SK-MEL-5 (cell line): ENCODE measurements around the gene STX8. TPM values are rescaled to one million over a fixed set of nuclear protein-coding genes. Genes with fewer than 3 reads are reported as not detected.

Experiments
- DNase-seq: peaks from one replicate; pipeline ENCODE4 v3.0.0-alpha.2; 2016; ENCODE audit warnings: low read depth, low spot score
- in situ Hi-C: cut with HindIII; loops from 2 replicates; pipeline ENCODE4 v1.10.0; 2016; ENCODE audit warnings: low sequenced_read_pairs, high pct_unique_total_duplicates, low pct_unique_long_range_greater_than_20kb
- small RNA-seq, 2 experiments: library from RNA; depleted of rRNA; stranded (forward); fragments of <200 nt; gene quantifications; one replicate each; pipeline ENCODE3, GENCODE V24; 2014
- total RNA-seq: library from RNA; depleted of rRNA; stranded (reverse); fragments of >200 nt; shearing (Covaris generic); gene quantifications from 2 replicates; pipeline ENCODE4 v1.2.3, GENCODE V29; 2014; rRNA removed

The STX8 gene
- total RNA-seq, 1 experiment from 2014 or later, result 138 TPM

GRCh38 chr17:9209347-9209746, 366.3 kb downstream of the STX8 start:
- in situ Hi-C loops, result no loop called here
- no peak for DNase-seq

GRCh38 chr17:9208381-9209105, 367.1 kb downstream of the STX8 start:
- DNase-seq, result no peak
- in situ Hi-C loops, result no loop called here

- in situ Hi-C loops, result no loop called here
- no peak for DNase-seq
Measured at GRCh38 chr17:9206741-9207332, 368.8 kb downstream of the STX8 start.

- in situ Hi-C loops, result no loop called here
- no peak for DNase-seq
Measured at GRCh38 chr17:9206410-9206703, 369.3 kb downstream of the STX8 start.

GRCh38 chr17:9205520-9206409, 369.9 kb downstream of the STX8 start:
- in situ Hi-C loops, result no loop called here

GRCh38 chr17:9204637-9205329, 370.8 kb downstream of the STX8 start:
- in situ Hi-C loops, result no loop called here
- DNase-seq, result no peak

More at GRCh38 chr17:9205520-9206409, 369.9 kb downstream of the STX8 start:
- DNase-seq, result no peak

- no peak for DNase-seq
- in situ Hi-C loops, result no loop called here
Measured at GRCh38 chr17:9203771-9204425, 371.7 kb downstream of the STX8 start.

- in situ Hi-C loops, result no loop called here
Measured at GRCh38 chr17:9202532-9202931, 373.1 kb downstream of the STX8 start.

GRCh38 chr17:9200699-9201359, 374.8 kb downstream of the STX8 start:
- in situ Hi-C loops, result no loop called here
- no peak for DNase-seq

More at GRCh38 chr17:9202532-9202931, 373.1 kb downstream of the STX8 start:
- no peak for DNase-seq

Small RNAs within 50 kb of the gene (small RNA-seq; reads per million reads assigned to genes)
- gene AC005695.3, result 0 reads per million in 2 experiments

Other genes with a start within 250 kb of the STX8 start
- gene CFAP52, start 822 bp upstream of the STX8 start, total RNA-seq, result not detected in 2 replicates
- 0.29 and 0.63 TPM in 2 replicates for gene USP43, start 69.7 kb upstream of the STX8 start, total RNA-seq
- gene DHRS7C, start 215.8 kb upstream of the STX8 start, total RNA-seq, result not detected in 2 replicates
- gene GSG1L2, start 246.3 kb upstream of the STX8 start, total RNA-seq, result not detected in 2 replicates